ENCODE results near the gene PPFIBP2.

The PPFIBP2 gene

DNA sequence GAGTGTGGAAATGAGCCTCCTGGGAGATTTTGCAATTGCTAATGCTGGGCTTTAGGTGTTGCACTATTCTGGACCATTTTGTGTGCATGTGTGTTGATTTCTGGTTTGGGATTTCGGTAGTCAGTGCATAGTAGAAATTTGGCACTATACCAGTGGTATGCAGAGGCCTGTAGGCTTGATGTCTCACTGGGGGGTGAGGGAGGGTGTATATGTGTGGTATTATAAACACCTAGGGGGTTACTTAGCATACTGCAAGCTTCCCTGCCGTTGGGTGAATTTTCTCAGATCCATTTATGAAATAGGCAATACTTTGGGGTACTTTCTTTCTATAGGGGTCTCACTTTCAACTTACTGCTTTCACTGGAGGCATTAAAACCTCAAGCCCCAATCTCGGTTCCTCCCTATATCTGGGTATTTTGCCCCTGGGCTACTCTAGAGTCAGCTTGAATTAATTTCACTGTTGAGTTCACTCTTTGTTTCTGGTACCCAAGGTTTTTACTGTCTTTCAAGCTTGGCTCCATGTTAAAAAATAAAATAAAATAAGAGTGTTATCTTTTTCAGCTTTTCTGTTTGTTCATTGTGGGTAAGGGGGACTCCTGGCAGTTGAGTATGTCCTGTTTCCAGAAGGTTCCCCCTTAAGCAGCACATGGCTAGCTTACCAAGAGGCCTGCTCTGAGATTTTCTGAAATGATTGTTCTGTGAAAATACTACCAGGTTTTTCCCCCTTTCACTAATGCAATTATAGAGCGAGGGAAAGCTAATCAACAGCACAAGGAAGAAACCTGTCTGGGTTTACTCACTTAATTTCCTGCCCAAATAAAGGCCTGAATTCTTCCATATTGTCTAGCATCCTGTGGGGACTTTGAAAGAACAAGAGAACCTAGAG, 45.8 kb downstream of the PPFIBP2 start:
- H3K36me3 Mint-ChIP-seq: peaks cover 24 to 53% of the 10 kb centered on the region in 2 donors
- no peak overlapping the region for H3K4me3 Mint-ChIP-seq
- H3K9me3 Mint-ChIP-seq: no peaks in the 10 kb centered on the region
- no peaks in the 10 kb centered on the region for H3K27me3 Mint-ChIP-seq
- peaks cover 7 to 10% of the 10 kb centered on the region in 2 donors for H3K4me1 Mint-ChIP-seq
- DNase-seq (no peak), ATAC-seq (replicated peaks) (peak in 1 of 2 donors; percentile 58)
- no peak overlapping the region for H3K27ac Mint-ChIP-seq

DNA sequence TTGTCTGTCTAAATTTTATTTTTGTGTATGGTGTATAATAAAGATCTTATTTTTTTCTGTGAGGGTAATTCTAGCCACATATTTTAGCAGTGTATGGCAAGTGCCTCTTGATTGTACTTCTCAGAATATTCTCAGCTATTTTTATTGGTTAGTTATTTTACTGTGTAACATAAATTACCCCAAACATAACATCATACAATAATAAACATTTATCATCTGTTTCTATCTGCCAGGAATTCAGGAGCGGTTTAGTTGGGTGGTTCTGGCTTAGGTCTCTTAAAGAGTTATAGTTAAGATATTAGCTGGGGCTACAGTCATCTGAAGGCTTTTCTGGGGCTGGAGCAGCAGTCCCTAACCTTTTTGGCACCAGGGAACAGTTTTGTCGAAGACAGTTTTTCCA, 47.8 kb downstream of the PPFIBP2 start:
- no peaks in the 10 kb centered on the region for H3K27me3 Mint-ChIP-seq
- ATAC-seq (replicated peaks) (no peak), DNase-seq (no peak)
- peaks cover 26 to 55% of the 10 kb centered on the region in 2 donors for H3K36me3 Mint-ChIP-seq
- peaks cover 7% of the 10 kb centered on the region in 2 donors for H3K4me1 Mint-ChIP-seq
- H3K27ac Mint-ChIP-seq: no peak overlapping the region
- H3K9me3 Mint-ChIP-seq: no peaks in the 10 kb centered on the region
- H3K4me3 Mint-ChIP-seq: no peak overlapping the region

DNA sequence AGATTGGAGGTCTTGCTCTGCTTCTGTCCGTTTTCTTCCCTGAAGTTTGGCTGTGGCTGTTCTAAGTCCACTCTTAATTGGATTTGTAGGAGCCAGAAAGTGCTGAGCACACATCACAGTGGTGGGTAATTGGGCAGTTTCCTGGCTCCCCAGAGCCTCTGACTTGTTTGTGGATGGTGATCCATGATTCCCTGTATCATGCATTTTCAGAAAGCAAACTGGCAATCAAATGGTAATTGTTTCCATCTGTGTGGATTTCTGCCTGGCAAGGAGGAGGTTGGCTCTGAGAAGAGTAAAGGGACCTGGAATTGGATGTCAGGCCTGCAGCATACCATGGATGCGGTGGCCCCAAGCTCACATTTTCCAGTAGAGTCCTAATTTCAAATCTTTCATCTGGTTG, 49.5 kb downstream of the PPFIBP2 start:
- ATAC-seq (replicated peaks): no peak
- DNase-seq: no peak
- peaks cover 36 to 61% of the 10 kb centered on the region in 2 donors for H3K36me3 Mint-ChIP-seq
- peaks cover 7% of the 10 kb centered on the region in 2 donors for H3K4me1 Mint-ChIP-seq
- H3K27ac Mint-ChIP-seq: no peak overlapping the region
- H3K4me3 Mint-ChIP-seq: no peak overlapping the region
- no peaks in the 10 kb centered on the region for H3K27me3 Mint-ChIP-seq
- H3K9me3 Mint-ChIP-seq: peaks cover 3 to 4% of the 10 kb centered on the region in 2 donors

DNA sequence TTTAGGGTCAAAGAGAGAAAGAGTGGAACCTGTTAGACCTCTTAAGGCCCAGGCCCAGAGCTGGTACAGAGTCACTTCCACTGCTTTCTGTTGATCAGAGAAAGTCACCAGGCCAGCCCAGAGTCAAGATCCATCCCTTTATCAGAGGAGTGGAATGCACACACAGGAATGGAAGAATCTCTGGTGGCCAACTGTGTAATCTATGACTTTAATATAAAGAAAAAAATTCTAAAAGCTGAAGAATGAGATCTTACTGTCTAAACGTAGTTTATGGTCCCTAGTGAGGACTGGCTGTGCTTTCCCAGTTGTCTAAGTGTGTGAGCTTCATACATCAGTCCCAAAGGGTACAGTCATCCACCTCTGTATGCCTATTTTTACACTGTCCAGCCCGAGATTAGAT, 51.0 kb downstream of the PPFIBP2 start:
- peaks cover 51 to 70% of the 10 kb centered on the region in 2 donors for H3K36me3 Mint-ChIP-seq
- peak overlapping the region; percentile 11 for H3K27ac Mint-ChIP-seq
- H3K9me3 Mint-ChIP-seq: peaks cover 3 to 4% of the 10 kb centered on the region in 2 donors

DNA sequence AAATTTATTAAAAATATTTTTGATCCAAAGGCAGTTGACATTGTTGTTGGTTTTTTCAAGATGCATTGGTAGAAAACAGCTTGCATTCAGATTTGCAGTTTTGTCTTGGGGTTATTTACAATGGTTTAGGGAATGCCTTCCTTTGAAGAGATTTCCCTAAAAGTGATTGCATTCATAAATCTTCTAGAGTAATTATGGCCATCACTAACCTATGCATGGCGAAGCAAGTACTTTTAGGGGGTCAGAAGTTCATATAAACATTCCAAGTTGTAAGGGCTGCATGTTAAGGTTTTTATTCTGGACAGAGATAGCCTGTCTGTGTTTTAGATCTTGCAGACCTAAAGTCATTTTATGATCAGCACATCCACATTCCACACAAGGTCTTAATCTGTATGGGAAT, 53.5 kb downstream of the PPFIBP2 start:
- H3K36me3 Mint-ChIP-seq: peaks cover 59 to 85% of the 10 kb centered on the region in 2 donors
- H3K9me3 Mint-ChIP-seq: peaks cover 3 to 4% of the 10 kb centered on the region in 2 donors
- H3K27ac Mint-ChIP-seq: no peak overlapping the region
- ATAC-seq (replicated peaks) (no peak), DNase-seq (no peak)
- H3K4me3 Mint-ChIP-seq: no peak overlapping the region
- peaks cover 9 to 19% of the 10 kb centered on the region in 2 donors for H3K4me1 Mint-ChIP-seq
- peaks cover 4 to 22% of the 10 kb centered on the region in 2 donors for H3K27me3 Mint-ChIP-seq

More for the DNA sequence above, 51.0 kb downstream of the PPFIBP2 start:
- ATAC-seq (replicated peaks) (no peak), DNase-seq (no peak)
- Mint-ChIP-seq H3K27me3 (peaks cover 0 to 11% of the 10 kb centered on the region in 2 donors), H3K4me1 (peaks cover 0 to 7% of the 10 kb centered on the region in 2 donors), H3K4me3 (no peak overlapping the region)

DNA sequence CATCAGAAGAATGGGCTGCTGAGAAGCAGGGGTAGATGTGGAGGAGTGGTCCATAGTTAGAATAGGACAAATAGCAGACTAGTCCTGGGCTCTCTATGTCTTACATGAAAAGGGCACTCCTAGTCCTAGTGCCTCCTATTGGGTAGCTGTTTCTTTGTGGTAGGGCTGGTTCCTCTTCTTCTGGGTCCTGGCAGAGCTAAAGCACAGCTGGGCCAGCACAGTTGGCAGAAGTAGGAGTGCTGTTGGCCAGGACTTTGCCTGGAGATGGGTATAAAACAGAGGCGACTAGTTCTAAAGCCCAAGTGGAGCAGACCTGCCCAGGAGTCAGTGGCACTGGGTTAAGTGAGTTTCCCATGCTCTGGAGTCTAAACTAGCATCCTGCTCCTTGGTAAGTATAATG, 55.2 kb downstream of the PPFIBP2 start:
- peaks cover 4 to 36% of the 10 kb centered on the region in 2 donors for H3K27me3 Mint-ChIP-seq
- no peak overlapping the region for H3K4me3 Mint-ChIP-seq
- H3K4me1 Mint-ChIP-seq: peaks cover 13 to 22% of the 10 kb centered on the region in 2 donors
- DNase-seq: no peak
- ATAC-seq (replicated peaks): peak in 1 of 2 donors; percentile 57
- H3K36me3 Mint-ChIP-seq: peaks cover 68 to 84% of the 10 kb centered on the region in 2 donors
- H3K27ac Mint-ChIP-seq: no peak overlapping the region
- H3K9me3 Mint-ChIP-seq: peaks cover 3 to 4% of the 10 kb centered on the region in 2 donors

DNA sequence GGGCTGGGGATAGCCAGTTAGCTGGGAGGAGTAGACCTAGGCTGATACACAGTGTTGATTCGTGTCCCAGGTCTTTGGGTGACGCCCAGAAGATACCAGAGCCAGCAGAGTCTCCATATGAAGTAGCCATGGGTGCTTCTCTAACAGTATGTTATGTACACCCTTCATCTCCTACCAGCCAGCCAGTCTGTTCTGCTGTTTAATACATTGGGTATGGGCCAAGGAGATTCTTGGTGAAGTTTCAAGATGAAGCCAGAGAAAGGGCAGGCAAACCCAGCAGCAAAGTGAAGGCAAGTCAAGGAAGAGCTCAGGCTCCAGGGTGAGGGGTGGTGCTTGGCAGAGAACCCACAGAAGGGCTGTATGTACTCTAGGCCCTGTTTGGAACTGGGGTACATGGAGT, 56.4 kb downstream of the PPFIBP2 start:
- Mint-ChIP-seq H3K4me3 (no peak overlapping the region), H3K4me1 (peaks cover 17 to 24% of the 10 kb centered on the region in 2 donors), H3K9me3 (peaks cover 3 to 4% of the 10 kb centered on the region in 2 donors), H3K27ac (no peak overlapping the region), H3K36me3 (peaks cover 66 to 86% of the 10 kb centered on the region in 2 donors), H3K27me3 (peaks cover 4 to 36% of the 10 kb centered on the region in 2 donors)
- ATAC-seq (replicated peaks): no peak
- no peak for DNase-seq

DNA sequence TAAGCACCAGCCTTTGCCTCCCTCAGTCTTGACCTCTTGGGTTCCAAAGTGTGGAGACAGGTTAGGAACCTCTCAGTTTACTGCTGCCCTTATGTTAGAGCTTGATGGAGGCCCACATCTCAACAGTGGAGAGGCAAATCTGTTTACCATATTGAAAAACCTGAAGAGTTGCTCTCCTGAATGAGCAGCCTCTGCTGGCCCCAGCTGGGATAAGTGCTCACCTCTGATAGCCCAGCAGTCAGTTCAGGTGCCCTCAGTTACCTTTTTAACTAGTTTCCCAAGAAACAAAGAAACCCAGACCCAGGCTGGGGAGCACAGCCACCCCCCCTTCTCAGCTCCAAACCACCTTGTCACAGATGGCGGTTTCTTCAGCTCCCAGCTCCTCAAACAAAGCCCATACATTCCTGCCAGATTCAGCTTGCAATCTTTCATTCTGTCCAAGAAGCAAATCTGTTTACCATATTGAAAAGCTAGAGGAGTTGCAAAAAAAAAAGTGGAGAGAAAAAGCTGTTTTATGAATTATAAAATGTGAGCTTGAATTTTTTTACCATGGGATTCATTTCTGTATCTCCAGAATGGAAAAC, 57.2 kb downstream of the PPFIBP2 start:
- DNase-seq (no peak), ATAC-seq (replicated peaks) (no peak)
- Mint-ChIP-seq H3K36me3 (peaks cover 62 to 86% of the 10 kb centered on the region in 2 donors), H3K27ac (peak overlapping the region; percentile 17), H3K27me3 (peaks cover 4 to 39% of the 10 kb centered on the region in 2 donors), H3K9me3 (peaks cover 3 to 4% of the 10 kb centered on the region in 2 donors), H3K4me1 (peaks cover 25 to 32% of the 10 kb centered on the region in 2 donors), H3K4me3 (no peak overlapping the region)

DNA sequence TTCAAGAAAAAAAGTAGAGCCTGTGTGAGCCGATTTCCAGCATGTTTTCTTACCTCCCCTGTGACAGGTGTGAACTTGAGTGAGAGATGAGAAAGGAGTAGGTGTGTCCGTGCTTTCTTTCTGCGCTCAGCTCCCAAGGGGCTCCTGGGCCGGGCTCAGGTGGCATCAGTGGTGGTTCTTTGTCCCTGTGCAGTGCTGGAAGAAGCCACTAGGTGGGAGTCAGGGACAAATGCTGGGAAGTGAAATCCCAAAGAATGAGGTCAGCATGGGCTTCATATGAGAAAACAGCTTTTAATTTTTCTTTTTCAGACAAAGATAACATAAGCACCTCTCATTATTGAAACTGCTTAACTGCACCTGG, 57.8 kb downstream of the PPFIBP2 start:
- H3K4me1 Mint-ChIP-seq: peaks cover 31 to 38% of the 10 kb centered on the region in 2 donors
- no peak for DNase-seq
- no peak for ATAC-seq (replicated peaks)
- peaks cover 4 to 45% of the 10 kb centered on the region in 2 donors for H3K27me3 Mint-ChIP-seq
- peaks cover 64 to 86% of the 10 kb centered on the region in 2 donors for H3K36me3 Mint-ChIP-seq
- no peak overlapping the region for H3K4me3 Mint-ChIP-seq
- no peak overlapping the region for H3K27ac Mint-ChIP-seq
- H3K9me3 Mint-ChIP-seq: peaks cover 3 to 4% of the 10 kb centered on the region in 2 donors

DNA sequence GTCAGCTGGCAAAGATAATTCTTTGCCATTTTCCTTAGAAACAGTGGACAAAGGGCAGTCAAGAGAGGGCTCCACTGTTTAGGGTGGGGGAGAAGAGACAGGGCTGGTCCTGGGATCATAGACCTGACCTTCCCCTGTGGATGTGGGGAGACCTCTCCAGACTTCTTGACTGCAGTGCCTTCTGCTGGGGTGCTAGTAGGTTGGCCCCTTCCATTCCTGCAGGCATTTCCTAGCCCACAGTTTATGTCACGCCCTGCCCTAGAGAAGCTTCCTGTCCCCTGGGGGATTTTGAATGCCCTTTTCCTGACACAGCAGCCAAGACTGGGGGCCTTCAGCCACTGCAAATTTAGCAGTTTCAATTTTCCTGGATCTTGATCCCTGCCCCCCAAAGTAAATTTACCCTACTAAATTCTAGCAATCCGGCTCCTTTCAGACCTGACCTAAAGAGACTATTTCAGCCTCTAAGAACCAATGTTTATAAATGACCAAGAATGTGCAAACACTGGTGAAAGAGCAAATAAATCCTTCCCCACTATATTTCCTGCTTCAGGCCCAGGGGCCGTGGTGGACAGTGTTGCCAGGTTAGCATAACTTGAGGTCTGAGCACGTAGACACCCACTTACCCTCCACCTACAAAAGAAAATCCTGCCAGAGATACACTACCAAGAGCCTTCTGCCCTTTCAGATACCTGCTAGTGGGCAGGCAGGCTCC, 58.4 kb downstream of the PPFIBP2 start:
- Mint-ChIP-seq H3K4me1 (peaks cover 36 to 43% of the 10 kb centered on the region in 2 donors), H3K36me3 (peaks cover 66 to 84% of the 10 kb centered on the region in 2 donors), H3K27me3 (peaks cover 6 to 51% of the 10 kb centered on the region in 2 donors), H3K4me3 (no peak overlapping the region), H3K27ac (no peak overlapping the region), H3K9me3 (peaks cover 3 to 4% of the 10 kb centered on the region in 2 donors)
- DNase-seq (no peak), ATAC-seq (replicated peaks) (no peak)

DNA sequence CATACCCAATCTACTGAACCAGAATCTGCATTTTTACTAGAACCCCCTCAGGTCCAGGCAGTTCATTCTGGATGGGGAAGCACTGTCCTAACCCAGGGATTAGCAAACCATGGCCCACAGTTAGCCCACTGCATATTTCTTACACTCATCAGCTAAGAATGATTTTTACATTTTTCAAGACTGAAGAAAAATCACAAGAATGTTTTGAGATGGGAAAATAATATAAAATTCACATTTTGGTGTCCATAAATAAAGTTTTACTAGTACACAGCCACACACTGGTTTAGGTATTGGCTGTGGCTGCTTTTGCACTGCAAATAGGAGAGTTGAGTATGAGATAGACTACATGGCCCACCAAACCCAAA, 59.4 kb downstream of the PPFIBP2 start:
- Mint-ChIP-seq H3K4me1 (peaks cover 46 to 53% of the 10 kb centered on the region in 2 donors), H3K27ac (no peak overlapping the region), H3K9me3 (peaks cover under 1% of the 10 kb centered on the region in 2 donors), H3K36me3 (peaks cover 62 to 83% of the 10 kb centered on the region in 2 donors), H3K4me3 (no peak overlapping the region), H3K27me3 (peaks cover 11 to 61% of the 10 kb centered on the region in 2 donors)
- ATAC-seq (replicated peaks) (no peak), DNase-seq (no peak)

DNA sequence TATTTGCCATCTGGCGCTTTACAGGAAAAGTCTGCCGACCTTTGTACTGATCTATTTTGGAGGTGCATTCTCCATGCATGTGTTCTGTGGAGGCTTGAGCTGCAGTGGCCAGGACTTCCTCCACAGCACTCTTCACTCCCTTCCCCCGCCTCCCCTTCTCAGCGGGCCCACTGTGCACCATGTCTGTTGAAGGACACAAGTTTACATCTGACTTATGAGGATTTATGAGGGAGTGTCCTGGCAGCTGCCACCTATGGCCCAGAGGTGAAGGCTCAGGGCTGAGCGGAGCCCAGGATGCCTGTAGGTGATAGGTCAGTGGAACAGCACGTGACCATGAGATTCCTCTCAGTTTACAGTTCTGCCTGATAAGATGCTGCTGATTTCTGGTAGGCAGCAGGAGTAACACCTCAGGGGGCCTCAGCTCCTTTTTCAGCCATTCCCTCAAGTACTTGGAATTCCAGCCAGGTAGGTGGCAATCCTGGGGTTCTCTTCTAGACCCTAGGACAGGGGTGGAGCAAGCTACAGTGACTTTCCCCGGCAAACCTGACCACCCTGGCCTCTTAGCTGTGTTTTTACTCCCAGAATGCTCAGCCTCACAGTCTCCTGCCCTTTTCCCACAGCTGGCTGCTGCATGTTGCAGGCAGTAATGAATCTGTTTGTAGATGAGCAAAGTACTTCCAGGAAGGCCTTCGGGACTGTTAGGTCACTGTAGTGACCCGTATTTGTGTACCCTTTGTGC, 59.9 kb downstream of the PPFIBP2 start:
- DNase-seq (no peak), ATAC-seq (replicated peaks) (no peak)
- Mint-ChIP-seq H3K4me1 (peaks cover 52 to 59% of the 10 kb centered on the region in 2 donors), H3K9me3 (no peaks in the 10 kb centered on the region), H3K36me3 (peaks cover 61 to 83% of the 10 kb centered on the region in 2 donors), H3K27me3 (peaks cover 17 to 65% of the 10 kb centered on the region in 2 donors), H3K4me3 (no peak overlapping the region), H3K27ac (no peak overlapping the region)

DNA sequence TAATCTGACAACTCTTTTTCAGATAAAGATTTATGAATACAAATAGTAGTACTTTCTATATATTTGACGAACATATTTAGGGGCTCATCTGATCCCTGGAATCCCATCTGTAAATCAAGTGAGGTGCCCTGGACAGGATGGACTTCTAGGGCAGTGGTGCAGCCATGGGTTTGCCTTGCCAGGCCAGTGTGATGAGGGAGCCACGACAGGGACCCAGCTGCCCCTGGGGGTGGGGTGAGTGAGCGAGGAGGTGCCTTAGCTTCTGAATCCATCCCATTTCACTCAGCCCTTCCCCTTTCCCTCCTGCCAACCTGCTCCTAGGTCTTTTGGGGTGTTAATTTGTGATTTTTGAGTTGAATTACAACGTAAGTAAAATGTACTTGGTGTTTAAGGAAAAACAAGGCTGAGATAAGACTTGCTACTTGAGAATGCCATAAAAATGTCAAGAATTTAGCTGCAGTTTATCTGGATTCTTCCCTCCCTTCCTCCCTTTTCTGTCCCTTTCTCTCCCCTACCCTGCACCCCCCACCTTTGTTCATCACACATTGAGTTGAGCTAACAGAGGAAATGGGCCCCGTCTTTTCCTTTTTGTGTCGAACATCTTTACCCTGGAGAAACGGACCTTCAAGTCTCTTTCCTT, 60.8 kb downstream of the PPFIBP2 start:
- Mint-ChIP-seq H3K9me3 (no peaks in the 10 kb centered on the region), H3K4me3 (no peak overlapping the region), H3K36me3 (peaks cover 52 to 75% of the 10 kb centered on the region in 2 donors), H3K27ac (no peak overlapping the region), H3K4me1 (peaks cover 59 to 61% of the 10 kb centered on the region in 2 donors), H3K27me3 (peaks cover 18 to 59% of the 10 kb centered on the region in 2 donors)
- no peak for DNase-seq
- no peak for ATAC-seq (replicated peaks)
